SK-N-SH (cell line): ENCODE measurements around the gene TSPAN4. TPM values are rescaled to one million over a fixed set of nuclear protein-coding genes. Genes with fewer than 3 reads are reported as not detected.
A peak's percentile ranks its signal among the peaks of the same experiment; 100 is the strongest.

ENCODE experiments used
- CTCF ChIA-PET: fragments of 300-600, 350-600 bp; formaldehyde crosslinking; extraction: SDS; loops from one replicate; lab custom pipeline; 2021; lab: Yijun Ruan, JAX
- POLR2A ChIA-PET: fragments of 350-600 bp; sonication (Branson Sonifier 250); formaldehyde crosslinking; extraction: SDS; loops from one replicate; lab custom pipeline; 2020; ENCODE audit warnings: antibody characterized with exemption, inconsistent platforms; lab: Yijun Ruan, JAX
- DNase-seq: peaks from one replicate; pipeline ENCODE4 v3.0.0; 2012
- H2AFZ ChIP-seq: fragments of 200-600 bp; sonication (generic); 2 replicates; pipeline ENCODE4 v1.8.1; 2016; ENCODE audit warnings: antibody characterized with exemption, mild to moderate bottlenecking, low read depth
- H3F3A ChIP-seq: fragments of 200-600 bp; sonication (generic); replicated peaks from 2 replicates; pipeline ENCODE3; 2016; ENCODE audit warnings: antibody characterized with exemption, mild to moderate bottlenecking; ENCODE audit not compliant: insufficient read depth
- H3K27ac ChIP-seq, 2 experiments: fragments of 200-500 bp in 1 of 2; fragments of 200-600 bp in 1 of 2; sonication (Bioruptor generic) in 1 of 2; sonication (generic), shearing (Covaris generic) in 1 of 2; 2 replicates each; pipeline versions ENCODE4 v1.5.1 to v1.6.1; 2014 to 2016; ENCODE audit warnings: low read depth in 2 of 2, inconsistent platforms in 1 of 2, low read length in 1 of 2, mild to moderate bottlenecking in 1 of 2, mixed read lengths in 1 of 2
- H3K27me3 ChIP-seq: fragments of 200-600 bp; sonication (generic), shearing (Covaris generic); 2 replicates; pipeline ENCODE4 v1.6.1; 2016; ENCODE audit warnings: mixed run types; ENCODE audit not compliant: insufficient read depth
- H3K36me3 ChIP-seq, 2 experiments: fragments of 200-500 bp in 1 of 2; fragments of 200-600 bp in 1 of 2; sonication (Bioruptor generic) in 1 of 2; sonication (generic) in 1 of 2; replicated peaks in 1 of 2; 2 replicates each; pipeline versions ENCODE3 to v1.5.1; 2014 to 2016; ENCODE audit warnings: low read length in 1 of 2, mild to moderate bottlenecking in 1 of 2; ENCODE audit not compliant: insufficient read depth in 2 of 2, control insufficient read depth in 1 of 2
- H3K4me1 ChIP-seq, 2 experiments: fragments of 200-500 bp in 1 of 2; fragments of 200-600 bp in 1 of 2; sonication (Bioruptor generic) in 1 of 2; sonication (generic), shearing (Covaris generic) in 1 of 2; 2 replicates each; pipeline versions ENCODE4 v1.5.1 to v1.6.1; 2014 to 2016; ENCODE audit warnings: low read depth in 1 of 2, low read length in 1 of 2, mixed run types in 1 of 2; ENCODE audit not compliant: insufficient read depth in 2 of 2, control insufficient read depth in 1 of 2
- H3K4me2 ChIP-seq: fragments of 200-600 bp; sonication (generic), shearing (Covaris generic); 2 replicates; pipeline ENCODE4 v1.6.1; 2017; ENCODE audit warnings: mixed run types
- H3K4me3 ChIP-seq, 2 experiments: fragments of 200-500 bp in 1 of 2; fragments of 200-600 bp in 1 of 2; sonication (Bioruptor generic) in 1 of 2; sonication (generic), shearing (Covaris generic) in 1 of 2; 2 replicates each; pipeline versions ENCODE4 v1.5.1 to v1.8.1; 2014 to 2016; ENCODE audit warnings: low read depth in 2 of 2, inconsistent platforms in 1 of 2, low read length in 1 of 2, mild to moderate bottlenecking in 1 of 2, mixed read lengths in 1 of 2, moderate library complexity in 1 of 2
- H3K79me2 ChIP-seq: fragments of 200-600 bp; sonication (generic); 2 replicates; pipeline ENCODE4 v1.8.1; 2017; ENCODE audit warnings: mild to moderate bottlenecking; ENCODE audit not compliant: insufficient read depth
- H3K9ac ChIP-seq: fragments of 200-600 bp; sonication (generic); 2 replicates; pipeline ENCODE4 v1.6.1; 2017; ENCODE audit warnings: mixed run types
- H3K9me2 ChIP-seq: fragments of 200-600 bp; sonication (generic); 2 replicates; pipeline ENCODE4 v1.6.1; 2017; ENCODE audit warnings: mixed run types
- H3K9me3 ChIP-seq: fragments of 200-600 bp; sonication (generic); 2 replicates; pipeline ENCODE4 v1.6.1; 2017; ENCODE audit warnings: mixed run types, mild to moderate bottlenecking, moderate library complexity
- H4K20me1 ChIP-seq: fragments of 200-600 bp; sonication (generic); 2 replicates; pipeline ENCODE4 v1.6.1; 2017; ENCODE audit warnings: mild to moderate bottlenecking, mixed run types; ENCODE audit not compliant: insufficient read depth
- ELF1 ChIP-seq: IDR thresholded peaks from 2 replicates; pipeline ENCODE4 v1.4.0; 2012
- FOXJ3 ChIP-seq: sonication (generic); formaldehyde crosslinking; IDR thresholded peaks from 2 replicates; pipeline ENCODE4 v1.5.1; 2020; ENCODE audit warnings: mild to moderate bottlenecking, missing genetic modification reagents
- GATA2 ChIP-seq: sonication (generic); formaldehyde crosslinking; IDR thresholded peaks from 2 replicates; pipeline ENCODE4 v1.5.0; 2020; ENCODE audit warnings: mild to moderate bottlenecking, missing genetic modification reagents
- JUND ChIP-seq: IDR thresholded peaks from 2 replicates; pipeline ENCODE4 v1.4.0; 2012
- MEF2A ChIP-seq: IDR thresholded peaks from 2 replicates; pipeline ENCODE4 v1.4.0; 2012; ENCODE audit warnings: low read depth, borderline replicate concordance
- MXI1 ChIP-seq: IDR thresholded peaks from 2 replicates; pipeline ENCODE4 v1.6.1; 2012; ENCODE audit warnings: mild to moderate bottlenecking, low read depth, low read length, improper control_type of control experiment
- NFIC ChIP-seq: IDR thresholded peaks from 2 replicates; pipeline ENCODE4 v1.4.0; 2012; ENCODE audit warnings: borderline replicate concordance
- RCOR1 ChIP-seq: fragments of 150-350 bp; IDR thresholded peaks from 2 replicates; pipeline ENCODE4 v1.6.1; 2017; ENCODE audit warnings: antibody characterized with exemption, low read length
- RFX5 ChIP-seq: IDR thresholded peaks from 2 replicates; pipeline ENCODE4 v1.6.1; 2012; ENCODE audit warnings: mild to moderate bottlenecking, improper control_type of control experiment, low read length
- RXRA ChIP-seq: IDR thresholded peaks from 2 replicates; pipeline ENCODE4 v1.4.0; 2012; ENCODE audit warnings: low read depth, mild to moderate bottlenecking, borderline replicate concordance
- SIN3A ChIP-seq: IDR thresholded peaks from 2 replicates; pipeline ENCODE4 v1.6.1; 2012; ENCODE audit warnings: low read depth, mild to moderate bottlenecking, low read length, moderate library complexity, borderline replicate concordance
- SMC3 ChIP-seq: IDR thresholded peaks from 2 replicates; pipeline ENCODE4 v1.6.1; 2012; ENCODE audit warnings: low read depth, low read length, improper control_type of control experiment
- YY1 ChIP-seq: IDR thresholded peaks from 2 replicates; pipeline ENCODE4 v1.4.0; 2012; ENCODE audit warnings: low read depth, mild to moderate bottlenecking
- ZBTB33 ChIP-seq: IDR thresholded peaks from 2 replicates; pipeline ENCODE4 v1.4.0; 2012; ENCODE audit warnings: low read depth, borderline replicate concordance
- WGBS: methylation state at CpG from one replicate; pipeline ENCODE4 v1.1.6; 2017; ENCODE audit warnings: low lambda C conversion rate; 5-methylcytosine and 5-hydroxymethylcytosine counted together
- polyA plus RNA-seq, 3 experiments: library from polyadenylated mRNA; depleted of rRNA; stranded (reverse); fragments of >200 nt; gene quantifications; 2 replicates each; pipeline ENCODE4 v1.2.3, GENCODE V29; 2012

Gene TSPAN4
- polyA plus RNA-seq, 1 of the 3 experiments (the other 2 are of a cell fraction), result 226 TPM

GRCh38 chr11:860234-861104 lies 17.8 kb downstream of the TSPAN4 start:
- TF ChIP-seq SIN3A, result no peak
- TF ChIP-seq RXRA, result no peak
- TF ChIP-seq GATA2 (CRISPR knock-in tag), result no peak
- no peak for TF ChIP-seq RFX5
- no peak for TF ChIP-seq MEF2A
- TF ChIP-seq ZBTB33, result no peak
- Histone ChIP-seq H3K9me3 (no peaks in the 10 kb centered on the region), H3K4me2 (peak overlapping the region; percentile 63; the same call in 1 of the 2 replicates), H3K9ac (no peak overlapping the region), H3K4me1 (peaks cover 10 to 67% of the 10 kb centered on the region in 2 experiments; a peak in 2 of 4 replicates), H3K27ac (peak overlapping the region; percentile 10 to 79; a peak in 3 of 4 replicates), H4K20me1 (peaks cover 46% of the 10 kb centered on the region), H2AFZ (no peak overlapping the region), H3F3A (no peaks in the 10 kb centered on the region), H3K27me3 (no peaks in the 10 kb centered on the region), H3K36me3 (peaks cover 0 to 13% of the 10 kb centered on the region in 2 experiments), H3K79me2 (peaks cover 10% of the 10 kb centered on the region; the same call in 1 of the 2 replicates), H3K4me3 (no peak overlapping the region; a peak in 1 of 4 replicates), H3K9me2 (no peaks in the 10 kb centered on the region)
- ChIA-PET CTCF (interaction anchor here (0.9 to 4.0 kb wide), 8 partner anchors 9 to 191 kb away, joined by 3 to 24 read pairs (median 3); no protein-coding TSS in a partner anchor), POLR2A (interaction anchor here (0.7 to 2.5 kb wide), 9 partner anchors 9 to 51 kb away, joined by 3 to 8 read pairs (median 3); partner anchors contain the start of genes PNPLA2 and RPLP2)
- no peak for DNase-seq
- 88% methylated on average over 8 of the region's 21 CpGs for WGBS

GRCh38 chr11:861105-861479 lies 18.4 kb downstream of the TSPAN4 start:
- CTCF ChIA-PET, result interaction anchor here (0.9 to 4.0 kb wide), 2 partner anchors 10 to 13 kb away, joined by 3 to 24 read pairs; no protein-coding TSS in a partner anchor
- DNase-seq, result no peak
- no peaks in the 10 kb centered on the region for H3K9me2 ChIP-seq
- no peak overlapping the region for H3K27ac ChIP-seq
- no peaks in the 10 kb centered on the region for H3K9me3 ChIP-seq
- H3K36me3 ChIP-seq, result peaks cover 0 to 18% of the 10 kb centered on the region in 2 experiments
- H3K4me2 ChIP-seq, result no peak overlapping the region
- 97% methylated on average over 14 of the region's 14 CpGs for WGBS
- no peak overlapping the region for H3K9ac ChIP-seq
- TF ChIP-seq JUND, result no peak
- TF ChIP-seq ZBTB33, result no peak
- no peak for TF ChIP-seq MXI1
- no peak for TF ChIP-seq RCOR1
- TF ChIP-seq SMC3, result no peak
- TF ChIP-seq YY1, result no peak
- no peak for TF ChIP-seq FOXJ3
- no peak for TF ChIP-seq NFIC
- no peak for TF ChIP-seq ELF1
- no peak for TF ChIP-seq SIN3A
- H3K27me3 ChIP-seq, result no peaks in the 10 kb centered on the region
- peaks cover 10 to 61% of the 10 kb centered on the region in 2 experiments; a peak in 2 of 4 replicates for H3K4me1 ChIP-seq
- H2AFZ ChIP-seq, result no peak overlapping the region
- H4K20me1 ChIP-seq, result peaks cover 40% of the 10 kb centered on the region
- H3F3A ChIP-seq, result no peaks in the 10 kb centered on the region
- peaks cover 9% of the 10 kb centered on the region; the same call in 1 of the 2 replicates for H3K79me2 ChIP-seq
- H3K4me3 ChIP-seq, result no peak overlapping the region
- POLR2A ChIA-PET, result no interaction called here
